ENCODE measurements around the gene IP6K3. TPM values are rescaled to one million over a fixed set of nuclear protein-coding genes. Genes with fewer than 3 reads are reported as not detected.

Gene IP6K3
- total and polyA plus RNA-seq, 2 experiments from 2014 or later = 0.14 to 0.16 TPM

GRCh38 chr6:33725891-33726673, 20.6 kb downstream of the IP6K3 start (continued):
- no peak for TF ChIP-seq CTCF (conservative IDR thresholded peaks at IDR 0.05; ENCODE audit: low read depth in 2 of 2)
- no peak for TF ChIP-seq ZNF462 (CRISPR knock-in tag; IDR thresholded peaks at IDR 0.05)

GRCh38 chr6:33725222-33725621, 21.5 kb downstream of the IP6K3 start:
- no peak overlapping the region for H3K27ac Mint-ChIP-seq
- Histone ChIP-seq H3K27me3 (ENCODE audit: insufficient read depth) (no peaks in the 10 kb centered on the region), H3K9me2 (ENCODE audit: insufficient read depth) (no peaks in the 10 kb centered on the region), H3K36me3 (ENCODE audit: insufficient read depth) (no peaks in the 10 kb centered on the region), H4K20me1 (replicated peaks; ENCODE audit: insufficient read depth) (no peaks in the 10 kb centered on the region), H2AFZ (no peak overlapping the region), H3K27ac (ENCODE audit: low read depth) (no peak overlapping the region), H3K4me2 (no peak overlapping the region), H3K4me3 (no peak overlapping the region), H3F3A (replicated peaks; ENCODE audit: low read depth) (no peaks in the 10 kb centered on the region), H3K79me2 (replicated peaks; ENCODE audit: insufficient read depth) (no peaks in the 10 kb centered on the region), H3K4me1 (ENCODE audit: insufficient read depth) (no peaks in the 10 kb centered on the region)
- H3K4me3 Mint-ChIP-seq = no peak overlapping the region
- ATAC-seq (no peak; the same call in 2 of the 3 replicates), DNase-seq (ENCODE audit: low spot score) (no peak)
- no peaks in the 10 kb centered on the region for H3K9me3 Mint-ChIP-seq
- peaks cover 6% of the 10 kb centered on the region for H3K27me3 Mint-ChIP-seq (ENCODE audit: insufficient read depth, low read depth, poor library complexity)
- H3K36me3 Mint-ChIP-seq (ENCODE audit: low read depth) = no peaks in the 10 kb centered on the region
- H3K4me1 Mint-ChIP-seq = peaks cover 24% of the 10 kb centered on the region
- TF ChIP-seq POLR2AphosphoS5 (IDR thresholded peaks at IDR 0.05; ENCODE audit: low read depth) (no peak), ZNF462 (CRISPR knock-in tag; IDR thresholded peaks at IDR 0.05) (no peak), CTCF (conservative IDR thresholded peaks at IDR 0.05; ENCODE audit: low read depth in 2 of 2) (no peak)

Measured in GM23338 (cell line).